Peyer's patch (tissue), 4 donors: ENCODE data around the gene TNFSF13. TPM values are rescaled to one million over a fixed set of nuclear protein-coding genes. Genes with fewer than 3 reads are reported as not detected.

Experiments used
- DNase-seq, 3 donors: peaks; one replicate each; pipeline ENCODE4 v3.0.0-alpha.2; 2017 to 2019
- H3K27ac ChIP-seq, 4 donors: fragments of 200-600 bp; sonication (generic); one replicate each; pipeline ENCODE4 v1.5.1; 2016 to 2019
- H3K27me3 ChIP-seq, 2 donors: fragments of 200-600 bp; sonication (generic); one replicate each; pipeline ENCODE4 v1.5.1; 2019
- H3K36me3 ChIP-seq, 3 donors: fragments of 200-600 bp; sonication (generic); one replicate each; pipeline ENCODE4 v1.5.1; 2016 to 2019
- H3K4me1 ChIP-seq, 4 donors: fragments of 200-600 bp; sonication (generic); one replicate each; pipeline ENCODE4 v1.5.1; 2016 to 2019
- H3K4me3 ChIP-seq, 4 donors: fragments of 200-600 bp; sonication (generic); 1 replicate in 3 of 4; 2 replicates in 1 of 4; pipeline ENCODE4 v1.5.1; 2016 to 2019; ENCODE audit warnings: mild to moderate bottlenecking in 1 of 4
- H3K9me3 ChIP-seq, 4 donors: fragments of 200-600 bp; sonication (generic); one replicate each; pipeline ENCODE4 v1.5.1; 2016 to 2019; ENCODE audit warnings: mild to moderate bottlenecking in 1 of 4
- POLR2A ChIP-seq, 2 donors: fragments of 450-650 bp; IDR thresholded peaks; one replicate each; pipeline ENCODE4 v1.5.1; 2017; ENCODE audit warnings: antibody characterized with exemption in 2 of 2, mild to moderate bottlenecking in 2 of 2, moderate library complexity in 2 of 2
- total RNA-seq, 4 donors: library from RNA; depleted of rRNA; stranded (reverse); fragments of >200 nt; gene quantifications; one replicate each; pipeline ENCODE4 v1.1.0, GENCODE V29; 2016
- TF ChIP-seq, protein P1 (sequence below), 6 experiments: fragments of 450-650 bp in 4 of 6; fragments of 200-600 bp in 2 of 6; sonication (generic) in 1 of 6; IDR thresholded peaks; one replicate each; pipeline ENCODE4 v1.5.1; 2017 to 2019; ENCODE audit warnings: antibody characterized with exemption in 6 of 6, mild to moderate bottlenecking in 3 of 6, moderate library complexity in 1 of 6

The TNFSF13 gene
- total RNA-seq, 4 donors from 2014 or later = 5.0 to 54.4 (median 38.7) TPM

- H3K36me3 ChIP-seq = peaks cover 0 to 64% (median 0%) of the 10 kb centered on the region in 3 donors
- TF ChIP-seq, protein P1, sequence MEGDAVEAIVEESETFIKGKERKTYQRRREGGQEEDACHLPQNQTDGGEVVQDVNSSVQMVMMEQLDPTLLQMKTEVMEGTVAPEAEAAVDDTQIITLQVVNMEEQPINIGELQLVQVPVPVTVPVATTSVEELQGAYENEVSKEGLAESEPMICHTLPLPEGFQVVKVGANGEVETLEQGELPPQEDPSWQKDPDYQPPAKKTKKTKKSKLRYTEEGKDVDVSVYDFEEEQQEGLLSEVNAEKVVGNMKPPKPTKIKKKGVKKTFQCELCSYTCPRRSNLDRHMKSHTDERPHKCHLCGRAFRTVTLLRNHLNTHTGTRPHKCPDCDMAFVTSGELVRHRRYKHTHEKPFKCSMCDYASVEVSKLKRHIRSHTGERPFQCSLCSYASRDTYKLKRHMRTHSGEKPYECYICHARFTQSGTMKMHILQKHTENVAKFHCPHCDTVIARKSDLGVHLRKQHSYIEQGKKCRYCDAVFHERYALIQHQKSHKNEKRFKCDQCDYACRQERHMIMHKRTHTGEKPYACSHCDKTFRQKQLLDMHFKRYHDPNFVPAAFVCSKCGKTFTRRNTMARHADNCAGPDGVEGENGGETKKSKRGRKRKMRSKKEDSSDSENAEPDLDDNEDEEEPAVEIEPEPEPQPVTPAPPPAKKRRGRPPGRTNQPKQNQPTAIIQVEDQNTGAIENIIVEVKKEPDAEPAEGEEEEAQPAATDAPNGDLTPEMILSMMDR (IDR thresholded peaks at IDR 0.05) = no peak
- TF ChIP-seq POLR2A (IDR thresholded peaks at IDR 0.05) = no peak
- H3K4me3 ChIP-seq = no peak overlapping the region
- no peak overlapping the region for H3K27ac ChIP-seq
- no peaks in the 10 kb centered on the region for H3K27me3 ChIP-seq
- DNase-seq = no peak
- peaks cover 0 to 7% (median 0%) of the 10 kb centered on the region in 4 donors for H3K4me1 ChIP-seq
- no peaks in the 10 kb centered on the region for H3K9me3 ChIP-seq
Observed at GRCh38 chr17:7512824-7513540, 45.6 kb upstream of the TNFSF13 start.

DNA sequence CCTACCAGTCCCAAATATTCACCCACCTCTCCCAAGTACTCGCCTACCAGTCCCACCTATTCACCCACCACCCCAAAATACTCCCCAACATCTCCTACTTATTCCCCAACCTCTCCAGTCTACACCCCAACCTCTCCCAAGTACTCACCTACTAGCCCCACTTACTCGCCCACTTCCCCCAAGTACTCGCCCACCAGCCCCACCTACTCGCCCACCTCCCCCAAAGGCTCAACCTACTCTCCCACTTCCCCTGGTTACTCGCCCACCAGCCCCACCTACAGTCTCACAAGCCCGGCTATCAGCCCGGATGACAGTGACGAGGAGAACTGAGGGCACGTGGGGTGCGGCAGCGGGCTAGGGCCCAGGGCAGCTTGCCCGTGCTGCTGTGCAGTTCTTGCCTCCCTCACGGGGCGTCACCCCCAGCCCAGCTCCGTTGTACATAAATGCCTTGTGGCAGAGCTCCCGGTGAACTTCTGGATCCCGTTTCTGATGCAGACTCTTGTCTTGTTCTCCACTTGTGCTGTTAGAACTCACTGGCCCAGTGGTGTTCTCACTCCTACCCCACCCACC lies 44.6 kb upstream of the TNFSF13 start:
- H3K36me3 ChIP-seq = peaks cover 0 to 55% (median 0%) of the 10 kb centered on the region in 3 donors
- no peak overlapping the region for H3K27ac ChIP-seq
- no peak for DNase-seq
- TF ChIP-seq POLR2A (IDR thresholded peaks at IDR 0.05) = no peak
- TF ChIP-seq, protein P1 (IDR thresholded peaks at IDR 0.05) = no peak
- H3K4me1 ChIP-seq = peaks cover 0 to 7% (median 0%) of the 10 kb centered on the region in 4 donors
- H3K4me3 ChIP-seq = no peak overlapping the region
- H3K9me3 ChIP-seq = no peaks in the 10 kb centered on the region
- no peaks in the 10 kb centered on the region for H3K27me3 ChIP-seq

GRCh38 chr17:7515911-7516610 lies 42.5 kb upstream of the TNFSF13 start:
- Histone ChIP-seq H3K9me3 (no peaks in the 10 kb centered on the region), H3K36me3 (peaks cover 0 to 34% (median 0%) of the 10 kb centered on the region in 3 donors), H3K27me3 (no peaks in the 10 kb centered on the region), H3K4me3 (no peak overlapping the region), H3K27ac (peak overlapping the region in 3 of 4 donors; percentile 8 to 82 (median 15)), H3K4me1 (peaks cover 0 to 7% (median 0%) of the 10 kb centered on the region in 4 donors)
- TF ChIP-seq, protein P1 (IDR thresholded peaks at IDR 0.05) = peak in 2 of 6 experiments; percentile 3 to 14
- peak in 1 of 2 donors; percentile 23 for TF ChIP-seq POLR2A (IDR thresholded peaks at IDR 0.05)
- DNase-seq = peak in 2 of 3 donors; percentile 61 to 78

DNA sequence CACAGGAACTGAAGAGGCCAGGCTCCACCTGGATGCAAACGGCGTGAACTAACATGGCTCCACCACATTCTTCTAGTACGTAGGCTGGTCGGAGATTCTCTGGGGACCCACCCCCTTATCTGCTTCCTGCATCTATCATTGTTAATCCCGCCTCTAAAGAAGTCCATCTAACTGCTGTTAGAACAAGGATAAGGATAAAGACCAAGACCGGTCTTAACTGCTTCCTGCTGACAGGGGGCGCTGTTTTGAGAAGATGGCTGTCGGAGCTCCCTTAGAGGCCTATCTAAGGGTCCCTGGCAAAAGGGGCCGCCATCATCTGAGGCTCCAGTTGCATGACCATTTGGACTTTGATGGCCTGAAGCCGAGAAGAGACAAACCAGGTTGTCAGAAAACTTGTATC lies 35.5 kb upstream of the TNFSF13 start:
- Histone ChIP-seq H3K9me3 (no peaks in the 10 kb centered on the region), H3K27me3 (no peaks in the 10 kb centered on the region), H3K27ac (no peak overlapping the region), H3K4me1 (no peaks in the 10 kb centered on the region), H3K4me3 (no peak overlapping the region), H3K36me3 (no peaks in the 10 kb centered on the region)
- TF ChIP-seq, protein P1 (IDR thresholded peaks at IDR 0.05) = peak; percentile 13 to 58 (median 51)
- TF ChIP-seq POLR2A (IDR thresholded peaks at IDR 0.05) = no peak
- peak in 2 of 3 donors; percentile 35 to 69 for DNase-seq

DNA sequence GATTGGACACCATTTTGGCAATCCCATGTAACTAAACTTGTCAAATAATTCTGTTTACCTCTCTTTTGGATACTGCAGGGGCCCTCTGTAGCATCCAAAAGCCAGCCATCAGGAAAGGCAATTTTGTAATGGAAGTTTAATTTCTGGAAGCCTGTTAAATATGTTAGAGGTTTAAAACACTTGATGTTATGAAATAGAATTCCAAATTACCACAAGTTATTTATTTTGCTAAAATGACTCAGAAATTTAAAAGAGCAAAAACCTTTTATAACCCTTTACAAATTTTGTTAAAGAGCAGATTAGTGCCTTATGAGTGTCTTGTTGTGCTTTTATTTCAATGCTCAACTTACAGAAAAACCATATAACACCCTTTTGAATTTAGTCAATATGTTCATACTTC lies 29.7 kb upstream of the TNFSF13 start:
- Histone ChIP-seq H3K27me3 (no peaks in the 10 kb centered on the region), H3K4me1 (no peaks in the 10 kb centered on the region), H3K36me3 (no peaks in the 10 kb centered on the region), H3K27ac (no peak overlapping the region), H3K9me3 (peaks cover 0 to 9% (median 0%) of the 10 kb centered on the region in 4 donors), H3K4me3 (no peak overlapping the region)
- no peak for TF ChIP-seq POLR2A (IDR thresholded peaks at IDR 0.05)
- TF ChIP-seq, protein P1 (IDR thresholded peaks at IDR 0.05) = no peak
- no peak for DNase-seq
